Peyer's patch (tissue), 4 donors: ENCODE measurements around the gene CNTF.

Experiments used
- POLR2A ChIP-seq, 2 donors: fragments of 450-650 bp; IDR thresholded peaks; one replicate each; pipeline ENCODE4 v1.5.1; 2017; ENCODE audit warnings: antibody characterized with exemption in 2 of 2, mild to moderate bottlenecking in 2 of 2, moderate library complexity in 2 of 2
- TF ChIP-seq, protein P1 (sequence below), 6 experiments: fragments of 450-650 bp in 4 of 6; fragments of 200-600 bp in 2 of 6; sonication (generic) in 1 of 6; IDR thresholded peaks; one replicate each; pipeline ENCODE4 v1.5.1; 2017 to 2019; ENCODE audit warnings: antibody characterized with exemption in 6 of 6, mild to moderate bottlenecking in 3 of 6, moderate library complexity in 1 of 6

DNA sequence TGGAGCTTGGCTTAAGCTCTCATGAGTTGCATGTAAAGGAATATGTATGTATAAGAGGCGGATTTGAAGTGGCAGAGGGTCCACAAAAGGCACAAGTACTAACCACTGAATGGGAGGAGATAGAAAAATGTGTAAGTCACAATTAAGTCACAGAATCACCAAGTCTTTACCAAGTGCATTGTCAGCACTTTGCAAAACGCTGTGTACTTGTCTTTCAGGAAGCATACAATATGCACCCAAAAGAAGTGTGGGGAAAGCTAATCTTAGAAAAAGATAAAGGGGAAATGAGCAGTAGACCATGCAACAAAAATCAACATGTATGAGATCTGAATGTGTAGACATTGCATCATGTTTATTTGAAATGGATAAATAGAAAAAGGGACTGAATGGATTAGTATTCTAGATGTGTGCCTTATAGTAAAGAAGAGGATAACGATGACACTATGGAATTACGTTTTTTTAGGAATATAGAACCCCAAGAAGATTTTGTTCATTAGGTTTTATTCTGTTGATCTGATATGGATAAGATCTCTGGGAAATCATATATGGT, 4.5 kb downstream of the CNTF start:
- TF ChIP-seq, protein P1, sequence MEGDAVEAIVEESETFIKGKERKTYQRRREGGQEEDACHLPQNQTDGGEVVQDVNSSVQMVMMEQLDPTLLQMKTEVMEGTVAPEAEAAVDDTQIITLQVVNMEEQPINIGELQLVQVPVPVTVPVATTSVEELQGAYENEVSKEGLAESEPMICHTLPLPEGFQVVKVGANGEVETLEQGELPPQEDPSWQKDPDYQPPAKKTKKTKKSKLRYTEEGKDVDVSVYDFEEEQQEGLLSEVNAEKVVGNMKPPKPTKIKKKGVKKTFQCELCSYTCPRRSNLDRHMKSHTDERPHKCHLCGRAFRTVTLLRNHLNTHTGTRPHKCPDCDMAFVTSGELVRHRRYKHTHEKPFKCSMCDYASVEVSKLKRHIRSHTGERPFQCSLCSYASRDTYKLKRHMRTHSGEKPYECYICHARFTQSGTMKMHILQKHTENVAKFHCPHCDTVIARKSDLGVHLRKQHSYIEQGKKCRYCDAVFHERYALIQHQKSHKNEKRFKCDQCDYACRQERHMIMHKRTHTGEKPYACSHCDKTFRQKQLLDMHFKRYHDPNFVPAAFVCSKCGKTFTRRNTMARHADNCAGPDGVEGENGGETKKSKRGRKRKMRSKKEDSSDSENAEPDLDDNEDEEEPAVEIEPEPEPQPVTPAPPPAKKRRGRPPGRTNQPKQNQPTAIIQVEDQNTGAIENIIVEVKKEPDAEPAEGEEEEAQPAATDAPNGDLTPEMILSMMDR (IDR thresholded peaks at IDR 0.05): no peak
- no peak for TF ChIP-seq POLR2A (IDR thresholded peaks at IDR 0.05)
